H1 (cell line): ENCODE results near the gene CERS3. TPM values are rescaled to one million over a fixed set of nuclear protein-coding genes. Genes with fewer than 3 reads are reported as not detected.

Experiments
- CTCF ChIA-PET: fragments of 300-600 bp; sonication (Branson Sonifier 250); formaldehyde crosslinking; loops from one replicate; lab custom pipeline; 2021; ENCODE audit not compliant: partially characterized antibody; lab: Charles Lee
- POLR2A ChIA-PET: fragments of 300-600 bp; sonication (Branson Sonifier 250); formaldehyde crosslinking; loops from one replicate; lab custom pipeline; 2021; ENCODE audit warnings: inconsistent platforms; ENCODE audit not compliant: partially characterized antibody; lab: Charles Lee
- DNase-seq, 2 experiments: peaks; one replicate each; pipeline versions ENCODE4 v3.0.0 to v3.0.0-alpha.2; 2010 to 2022; ENCODE audit warnings: low spot score in 2 of 2, low read depth in 1 of 2, mixed read lengths in 1 of 2
- FAIRE-seq: peaks from 2 replicates; lab custom pipeline; 2011; peaks lifted over from hg19 to GRCh38; lab: Jason Lieb, UNC
- H2AFZ ChIP-seq: 2 replicates; pipeline ENCODE4 v1.8.1; 2012; ENCODE audit warnings: low read length, inconsistent platforms
- H2AK5ac ChIP-seq: 2 replicates; pipeline ENCODE4 v1.6.1; 2013; ENCODE audit warnings: low read depth, low read length
- H2BK120ac ChIP-seq: replicated peaks from 2 replicates; pipeline ENCODE3; 2013; ENCODE audit warnings: low read depth, low read length, inconsistent platforms
- H2BK12ac ChIP-seq: 2 replicates; pipeline ENCODE4 v1.6.1; 2013; ENCODE audit warnings: low read depth, low read length
- H2BK15ac ChIP-seq: 2 replicates; pipeline ENCODE4 v1.6.1; 2013; ENCODE audit warnings: low read length
- H2BK20ac ChIP-seq: 2 replicates; pipeline ENCODE4 v1.6.1; 2013; ENCODE audit warnings: low read length
- H2BK5ac ChIP-seq: 2 replicates; pipeline ENCODE4 v1.6.1; 2013; ENCODE audit warnings: low read depth, low read length
- H3K14ac ChIP-seq: 2 replicates; pipeline ENCODE4 v1.6.1; 2013; ENCODE audit warnings: inconsistent platforms; ENCODE audit not compliant: insufficient read length
- H3K18ac ChIP-seq: 2 replicates; pipeline ENCODE4 v1.6.1; 2013; ENCODE audit warnings: low read length; ENCODE audit errors: extremely low read depth
- H3K23ac ChIP-seq: 2 replicates; pipeline ENCODE4 v1.6.1; 2013; ENCODE audit warnings: inconsistent platforms; ENCODE audit not compliant: insufficient read length
- H3K23me2 ChIP-seq: 2 replicates; pipeline ENCODE4 v1.6.1; 2013; ENCODE audit warnings: low read depth, low read length
- H3K27ac ChIP-seq: 2 replicates; pipeline ENCODE4 v1.6.1; 2011; ENCODE audit warnings: low read depth, low read length, inconsistent platforms
- H3K27me3 ChIP-seq, 4 experiments: replicated peaks in 1 of 4; 1 replicate in 1 of 4; 2 replicates in 3 of 4; pipeline versions ENCODE4 v1.6.1 to v1.8.1; 2011 to 2013; ENCODE audit warnings: low read length in 3 of 4, mild to moderate bottlenecking in 3 of 4, inconsistent platforms in 2 of 4, mixed read lengths in 2 of 4, moderate library complexity in 1 of 4; ENCODE audit not compliant: control insufficient read depth in 3 of 4, insufficient read depth in 3 of 4; ENCODE audit errors: extremely low read depth in 1 of 4
- H3K36me3 ChIP-seq, 4 experiments: 2 replicates each; pipeline versions ENCODE4 v1.6.1 to v1.8.1; 2011 to 2013; ENCODE audit warnings: mild to moderate bottlenecking in 4 of 4, low read length in 3 of 4, moderate library complexity in 2 of 4, control low read depth in 1 of 4, inconsistent platforms in 1 of 4; ENCODE audit not compliant: insufficient read depth in 4 of 4, control insufficient read depth in 2 of 4
- H3K4ac ChIP-seq: replicated peaks from 2 replicates; pipeline ENCODE3; 2013; ENCODE audit warnings: low read length, low read depth, mixed read lengths, inconsistent platforms; ENCODE audit not compliant: insufficient read length
- H3K4me1 ChIP-seq, 4 experiments: replicated peaks in 1 of 4; 1 replicate in 1 of 4; 2 replicates in 3 of 4; pipeline versions ENCODE4 v1.6.1 to v1.8.1; 2011 to 2013; ENCODE audit warnings: low read length in 3 of 4, inconsistent platforms in 2 of 4, mixed read lengths in 1 of 4; ENCODE audit not compliant: insufficient read depth in 4 of 4, control insufficient read depth in 3 of 4
- H3K4me2 ChIP-seq, 2 experiments: 2 replicates each; pipeline versions ENCODE4 v1.6.1 to v1.8.1; 2011 to 2013; ENCODE audit warnings: low read depth in 2 of 2, low read length in 2 of 2, control low read depth in 1 of 2, inconsistent platforms in 1 of 2, mild to moderate bottlenecking in 1 of 2; ENCODE audit not compliant: insufficient read depth in 1 of 2
- H3K4me3 ChIP-seq, 4 experiments: fragments of 200-600, 300-600 bp in 1 of 4; sonication (generic), shearing (Covaris generic), sonication (Bioruptor Twin) in 1 of 4; 2 replicates each; pipeline versions ENCODE4 v1.5.1 to v1.8.1; 2011 to 2016; ENCODE audit warnings: low read length in 4 of 4, low read depth in 3 of 4, control low read depth in 2 of 4, inconsistent platforms in 2 of 4, mild to moderate bottlenecking in 2 of 4, mixed read lengths in 1 of 4, moderate library complexity in 1 of 4; ENCODE audit not compliant: insufficient read depth in 2 of 4; ENCODE audit errors: extremely low read depth in 1 of 4
- H3K56ac ChIP-seq: replicated peaks from 2 replicates; pipeline ENCODE3; 2013; ENCODE audit warnings: low read depth, mild to moderate bottlenecking, mixed read lengths, low read length, inconsistent platforms; ENCODE audit not compliant: insufficient read length
- H3K79me1 ChIP-seq: 2 replicates; pipeline ENCODE4 v1.6.1; 2013; ENCODE audit warnings: low read depth, low read length, control low read depth
- H3K79me2 ChIP-seq, 2 experiments: 2 replicates each; pipeline versions ENCODE4 v1.6.1 to v1.8.1; 2012 to 2013; ENCODE audit warnings: low read length in 2 of 2, mild to moderate bottlenecking in 2 of 2, inconsistent platforms in 1 of 2; ENCODE audit not compliant: insufficient read depth in 2 of 2, control insufficient read depth in 1 of 2
- H3K9ac ChIP-seq, 4 experiments: replicated peaks in 1 of 4; 1 replicate in 1 of 4; 2 replicates in 3 of 4; pipeline versions ENCODE4 v1.6.1 to v1.8.1; 2011 to 2013; ENCODE audit warnings: low read depth in 3 of 4, low read length in 3 of 4, control low read depth in 2 of 4, mild to moderate bottlenecking in 2 of 4, moderate library complexity in 2 of 4, inconsistent platforms in 1 of 4; ENCODE audit errors: extremely low read depth in 1 of 4
- H3K9me3 ChIP-seq, 2 experiments: 2 replicates each; pipeline versions ENCODE4 v1.6.1 to v1.8.1; 2012 to 2013; ENCODE audit warnings: mild to moderate bottlenecking in 2 of 2, moderate library complexity in 2 of 2, control low read depth in 1 of 2, inconsistent platforms in 1 of 2, low read depth in 1 of 2, low read length in 1 of 2, mixed read lengths in 1 of 2; ENCODE audit not compliant: insufficient read depth in 2 of 2
- H4K20me1 ChIP-seq, 2 experiments: replicated peaks in 1 of 2; 2 replicates each; pipeline versions ENCODE3 to v1.8.1; 2011 to 2013; ENCODE audit warnings: inconsistent platforms in 2 of 2, low read length in 2 of 2, mild to moderate bottlenecking in 1 of 2; ENCODE audit not compliant: insufficient read depth in 2 of 2, control insufficient read depth in 1 of 2
- H4K5ac ChIP-seq: 2 replicates; pipeline ENCODE4 v1.6.1; 2013; ENCODE audit warnings: low read length, low read depth, mixed read lengths, inconsistent platforms; ENCODE audit not compliant: insufficient read length
- H4K8ac ChIP-seq: 2 replicates; pipeline ENCODE4 v1.8.0; 2013; ENCODE audit warnings: mild to moderate bottlenecking, moderate library complexity, low read length, inconsistent platforms; ENCODE audit not compliant: insufficient read depth; ENCODE audit errors: extremely low read depth
- H4K91ac ChIP-seq: replicated peaks from 2 replicates; pipeline ENCODE3; 2013; ENCODE audit warnings: low read length, mixed read lengths, inconsistent platforms; ENCODE audit not compliant: insufficient read length
- KDM4A ChIP-seq: IDR thresholded peaks from one replicate; pipeline ENCODE4 v1.7.1; 2012; ENCODE audit warnings: low read depth, mild to moderate bottlenecking, moderate library complexity, low read length, inconsistent platforms; ENCODE audit not compliant: severe bottlenecking
- WGBS, 2 experiments: shearing (Covaris generic) in 1 of 2; methylation state at CpG; one replicate each; pipeline versions ENCODE4 v1.1.6 to v1.1.7; 2013 to 2015; ENCODE audit warnings: low lambda C conversion rate in 2 of 2, mixed read lengths in 2 of 2, inconsistent platforms in 1 of 2, low coverage in 1 of 2, missing lambda C conversion rate in 1 of 2; ENCODE audit not compliant: insufficient replicate concordance in 2 of 2, insufficient coverage in 1 of 2, insufficient read length in 1 of 2; ENCODE audit errors: extremely low coverage in 1 of 2, missing lambda C conversion rate in 1 of 2; 5-methylcytosine and 5-hydroxymethylcytosine counted together
- polyA plus RNA-seq, 7 experiments: library from polyadenylated mRNA; depleted of rRNA in 3 of 7; stranded (reverse) in 5 of 7; unstranded in 2 of 7; fragments of >200 nt in 5 of 7; fragments of 200-250 nt in 2 of 7; gene quantifications; 1 replicate in 5 of 7; 2 replicates in 1 of 7; 4 replicates in 1 of 7; pipeline versions ENCODE4 v1.2.1 to v1.2.3, GENCODE V29; 2011 to 2013; ENCODE audit warnings: missing spikeins in 2 of 7, mixed read lengths in 2 of 7
- total RNA-seq: library from RNA; stranded (reverse); fragmentation: NEBNext Ultra II Directional; extraction: Animal tissue kit (Norgen Biotek cat#: 25700); gene quantifications from 2 replicates; pipeline ENCODE4 v1.2.1, GENCODE V29; 2021

The CERS3 gene
- total and polyA plus RNA-seq, 2 of the 8 experiments (the other 6 are each of a cell fraction or from before 2014, with no cell fraction given): 0.62 TPM; not detected in 1

DNA sequence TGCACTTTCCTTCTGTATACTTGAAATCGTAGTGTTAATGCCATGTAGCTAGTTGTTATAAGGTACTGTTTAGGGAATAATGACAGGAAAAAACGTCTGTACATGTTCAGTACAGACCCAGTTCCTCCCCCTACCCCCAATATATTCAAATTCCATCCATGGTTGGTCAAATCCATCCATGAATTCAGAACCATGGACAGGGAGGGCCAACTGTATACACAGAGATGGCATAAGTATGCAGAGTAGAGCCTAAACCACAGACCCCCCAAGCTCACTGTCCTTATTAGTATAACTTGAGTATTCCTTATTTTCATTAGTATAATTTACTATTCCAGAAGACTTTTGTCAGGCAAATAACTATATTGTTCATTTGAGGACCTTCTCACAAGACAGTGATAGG lies 135.7 kb downstream of the CERS3 start:
- Histone ChIP-seq H3K27ac (no peak overlapping the region), H4K91ac (no peak overlapping the region), H3K23me2 (no peaks in the 10 kb centered on the region), H3K4me3 (no peak overlapping the region), H3K4me2 (no peak overlapping the region), H3K9me3 (peaks cover 10 to 12% of the 10 kb centered on the region in 2 experiments; a peak in 3 of 4 replicates), H2BK15ac (no peak overlapping the region), H3K9ac (no peak overlapping the region), H2AFZ (no peak overlapping the region), H3K23ac (no peak overlapping the region), H2AK5ac (no peak overlapping the region), H3K27me3 (no peaks in the 10 kb centered on the region), H3K36me3 (no peaks in the 10 kb centered on the region), H2BK120ac (no peak overlapping the region), H3K79me2 (no peaks in the 10 kb centered on the region), H3K4me1 (no peaks in the 10 kb centered on the region), H3K18ac (no peak overlapping the region)
- POLR2A ChIA-PET: no interaction called here
- DNase-seq (no peak), FAIRE-seq (no peak)
- 79% methylated on average over 2 of the region's 2 CpGs; no CpG with 5 or more reads in 1 of the 2 experiments for WGBS, 2 experiments
- TF ChIP-seq KDM4A: no peak
- TF ChIP-seq, all 59 proteins: peak for 0
- H4K8ac ChIP-seq: no peak overlapping the region
- no peak overlapping the region for H3K4ac ChIP-seq
- no peaks in the 10 kb centered on the region for H3K79me1 ChIP-seq
- no peak overlapping the region for H2BK5ac ChIP-seq
- no peak overlapping the region for H2BK20ac ChIP-seq
- no peak overlapping the region for H3K56ac ChIP-seq
- no peaks in the 10 kb centered on the region for H4K20me1 ChIP-seq
- no peak overlapping the region for H4K5ac ChIP-seq
- no peak overlapping the region for H3K14ac ChIP-seq
- CTCF ChIA-PET: interaction anchor here (0.8 to 1.0 kb wide), 3 partner anchors 9 to 43 kb away, joined by 3 to 4 read pairs (median 3); no protein-coding TSS in a partner anchor
- no peak overlapping the region for H2BK12ac ChIP-seq
